ENCODE measurements around the gene COL4A1.

COL4A1 gene

GRCh38 chr13:110340812-110341444 is 34.0 kb upstream of the COL4A1 start:
- DNase-seq = no peak

- DNase-seq = no peak
Observed at GRCh38 chr13:110339975-110340550, 33.1 kb upstream of the COL4A1 start.

- no peak for DNase-seq
Observed at GRCh38 chr13:110339263-110339662, 32.3 kb upstream of the COL4A1 start.

- no peak for DNase-seq
Observed at GRCh38 chr13:110338441-110339101, 31.6 kb upstream of the COL4A1 start.

- no peak for DNase-seq
Observed at GRCh38 chr13:110337247-110337646, 30.3 kb upstream of the COL4A1 start.

GRCh38 chr13:110336681-110337080 is 29.7 kb upstream of the COL4A1 start:
- no peak for DNase-seq

GRCh38 chr13:110336108-110336507 is 29.2 kb upstream of the COL4A1 start:
- no peak for DNase-seq

GRCh38 chr13:110334841-110335490 is 28.0 kb upstream of the COL4A1 start:
- DNase-seq = no peak

GRCh38 chr13:110334256-110334655 is 27.3 kb upstream of the COL4A1 start:
- DNase-seq = no peak

GRCh38 chr13:110333837-110334236 is 26.9 kb upstream of the COL4A1 start:
- no peak for DNase-seq

GRCh38 chr13:110332750-110333149 is 25.8 kb upstream of the COL4A1 start:
- no peak for DNase-seq

- no peak for DNase-seq
Observed at GRCh38 chr13:110331362-110331761, 24.4 kb upstream of the COL4A1 start.

GRCh38 chr13:110330491-110331011 is 23.6 kb upstream of the COL4A1 start:
- no peak for DNase-seq

GRCh38 chr13:110329798-110330461 is 23.0 kb upstream of the COL4A1 start:
- DNase-seq = no peak

- DNase-seq = no peak
Observed at GRCh38 chr13:110329258-110329657, 22.3 kb upstream of the COL4A1 start.

GRCh38 chr13:110328573-110328972 is 21.6 kb upstream of the COL4A1 start:
- DNase-seq = no peak

- DNase-seq = peak; percentile 8
Observed at GRCh38 chr13:110327051-110327721, 20.2 kb upstream of the COL4A1 start.

GRCh38 chr13:110326263-110326904 is 19.4 kb upstream of the COL4A1 start:
- DNase-seq = no peak

GRCh38 chr13:110324026-110324749 is 17.2 kb upstream of the COL4A1 start:
- no peak for DNase-seq

GRCh38 chr13:110323172-110323891 is 16.4 kb upstream of the COL4A1 start:
- DNase-seq = no peak

GRCh38 chr13:110322828-110323171 is 15.8 kb upstream of the COL4A1 start:
- no peak for DNase-seq
